ENCODE results near the gene MAST4.

Gene MAST4

DNA sequence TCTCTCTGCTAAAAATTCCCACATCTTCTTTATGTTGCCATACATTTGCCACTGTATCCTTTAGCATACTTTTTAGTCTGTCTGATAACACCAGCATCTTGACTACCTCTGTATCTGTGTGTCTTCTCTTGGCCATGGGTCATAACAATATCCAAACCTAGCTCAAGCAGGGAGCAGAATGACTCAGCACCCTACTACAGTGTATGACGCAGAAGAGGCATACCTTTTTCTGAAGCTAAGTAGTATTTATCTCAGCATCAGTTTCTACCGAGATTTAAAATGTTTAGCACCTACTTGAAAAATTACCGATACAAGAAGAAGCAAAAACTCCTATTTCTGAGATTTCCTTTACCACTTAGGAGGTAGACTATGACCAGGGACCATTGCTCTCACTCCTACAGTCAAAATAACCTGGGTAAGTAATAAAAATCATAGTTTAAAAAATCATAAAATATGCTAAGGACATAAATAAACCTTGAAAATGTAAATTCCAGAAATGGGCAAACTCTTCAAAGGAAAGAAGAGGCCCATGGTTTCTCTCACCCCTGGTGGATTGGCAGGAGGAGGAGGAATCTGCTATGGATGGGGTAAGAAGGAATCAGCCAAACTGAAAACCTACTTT is 286.5 kb downstream of the MAST4 start:
- no peak for DNase-seq

DNA sequence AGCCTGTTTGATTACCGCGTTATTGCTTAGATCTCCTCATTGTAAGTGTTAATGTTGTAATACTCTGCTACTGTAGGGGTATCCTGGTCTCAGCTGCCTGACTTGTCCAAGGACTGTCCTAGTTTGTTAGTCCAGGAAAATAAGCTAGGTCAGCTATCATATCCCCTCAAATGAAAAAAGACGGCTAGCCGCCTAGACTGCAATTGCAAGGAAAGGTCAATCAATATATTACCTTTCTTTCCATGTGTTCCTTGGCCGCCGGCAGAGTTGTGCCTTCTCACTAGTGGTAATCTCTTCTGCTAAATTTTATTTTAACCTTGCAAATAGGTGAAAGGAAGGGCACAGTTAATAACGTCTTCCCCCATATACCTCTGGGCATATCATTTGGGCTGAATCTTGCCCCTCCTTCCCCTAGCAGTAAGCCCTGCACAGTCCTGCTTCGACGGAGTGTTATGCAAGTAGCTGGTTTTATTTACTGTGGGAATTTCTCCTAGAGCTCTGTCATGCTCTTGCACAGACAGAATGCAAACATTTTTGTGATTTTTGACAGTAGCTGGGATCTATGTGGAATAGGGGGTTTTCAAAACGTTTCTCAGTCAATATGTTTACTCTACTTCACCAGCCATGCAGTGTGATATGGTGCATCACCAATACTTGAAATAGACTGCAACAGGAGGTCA is 288.5 kb downstream of the MAST4 start:
- DNase-seq = no peak

DNA sequence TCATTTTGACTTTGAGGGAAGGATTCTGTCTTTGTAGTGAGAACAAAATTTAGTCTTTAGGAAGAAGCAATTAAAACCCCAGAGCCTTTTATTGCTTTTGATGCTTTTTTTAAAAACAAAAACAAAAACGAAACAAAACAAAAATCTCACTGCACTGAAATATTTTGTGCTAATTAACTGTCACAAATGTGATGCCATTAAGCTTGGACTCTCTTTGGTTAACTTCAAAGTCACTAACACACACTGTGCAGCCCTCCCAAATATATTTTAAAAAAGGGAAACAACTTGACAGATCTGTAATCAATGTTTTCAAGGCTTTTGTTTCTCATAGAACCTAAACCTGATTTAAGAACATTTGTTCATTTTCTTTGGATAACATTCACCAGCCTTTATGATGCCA is 290.7 kb downstream of the MAST4 start:
- no peak for DNase-seq

DNA sequence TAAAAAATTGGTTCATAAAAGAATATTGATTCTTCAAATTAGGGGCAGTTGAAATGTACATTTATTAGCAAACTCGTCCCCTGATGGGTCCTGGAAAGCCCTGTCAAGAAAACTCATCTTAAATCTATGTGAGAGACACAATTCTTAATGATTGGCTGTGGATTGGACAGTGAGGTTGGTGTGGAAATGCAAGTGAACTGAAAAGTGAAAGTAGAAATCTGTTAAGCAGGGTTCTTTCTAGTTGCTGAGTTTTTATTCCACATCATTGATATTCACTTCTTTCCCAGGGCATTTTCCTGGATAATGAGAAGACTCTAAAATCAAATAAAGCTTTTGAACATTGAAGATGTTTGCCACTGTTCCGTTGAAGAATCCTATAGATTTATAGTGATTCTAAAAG is 292.4 kb downstream of the MAST4 start:
- no peak for DNase-seq

DNA sequence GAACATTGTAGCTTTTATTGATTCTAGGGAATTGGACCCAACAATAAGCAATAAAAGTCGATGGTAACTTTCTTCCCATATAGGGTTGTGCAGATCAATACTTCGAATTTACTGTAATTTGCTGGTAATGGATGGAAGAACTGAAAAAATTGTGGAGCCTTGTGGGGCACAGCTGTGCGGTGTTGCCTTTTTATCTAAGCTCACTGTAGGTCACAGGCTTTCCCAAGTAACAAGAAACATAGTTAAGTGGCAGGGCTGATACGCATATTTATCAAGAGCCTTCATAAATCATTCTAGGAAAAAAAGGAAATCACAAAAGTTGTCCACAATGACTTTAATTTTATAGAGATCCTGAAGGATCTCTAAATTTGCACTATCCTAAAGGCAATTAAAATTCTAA is 292.9 kb downstream of the MAST4 start:
- no peak for DNase-seq

GRCh38 chr5:66889524-66889923 is 293.3 kb downstream of the MAST4 start:
- no peak for DNase-seq

GRCh38 chr5:66891184-66891925 is 295.2 kb downstream of the MAST4 start:
- DNase-seq = no peak

GRCh38 chr5:66892716-66893115 is 296.5 kb downstream of the MAST4 start:
- no peak for DNase-seq

- DNase-seq = no peak
These were observed 298.5 kb downstream of the MAST4 start for GRCh38 chr5:66894480-66895240.

DNA sequence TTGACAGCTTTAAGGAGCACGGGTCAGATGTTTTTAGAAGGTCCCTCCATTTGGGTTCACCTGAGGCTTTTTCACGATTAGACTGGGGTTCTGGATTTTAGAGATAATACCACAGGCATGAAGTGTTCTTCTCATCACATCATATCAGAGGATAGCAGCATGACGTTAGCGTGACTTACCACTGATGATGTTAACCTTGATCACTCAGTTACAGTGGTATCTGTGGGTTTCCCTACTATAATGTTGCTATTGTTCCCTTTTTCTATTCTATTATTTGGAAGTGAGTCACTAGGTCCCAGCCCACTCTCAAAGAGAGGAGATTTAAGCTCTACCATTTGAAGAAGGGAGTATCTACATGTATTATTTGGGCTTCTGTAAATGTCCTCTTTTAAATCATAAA is 300.0 kb downstream of the MAST4 start:
- no peak for DNase-seq

DNA sequence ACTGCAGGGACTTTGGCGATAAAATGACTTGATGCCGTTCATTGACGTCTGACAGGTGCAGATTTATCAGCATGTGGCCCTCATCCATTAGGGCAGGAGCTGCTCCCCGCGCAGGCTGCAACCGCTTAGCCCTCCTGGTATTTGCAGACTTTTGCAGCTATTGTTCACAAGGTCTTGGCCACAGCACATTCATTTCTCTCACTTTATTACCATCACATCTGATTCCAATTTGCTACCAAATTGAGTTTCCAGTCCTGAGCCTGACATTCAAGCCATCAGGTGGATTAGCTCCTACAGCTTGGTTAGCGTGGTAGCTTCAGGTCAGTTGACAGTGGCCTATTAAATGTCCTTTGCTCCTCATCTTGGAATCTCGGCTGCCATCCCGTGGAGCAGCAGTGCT is 301.2 kb downstream of the MAST4 start:
- no peak for DNase-seq

DNA sequence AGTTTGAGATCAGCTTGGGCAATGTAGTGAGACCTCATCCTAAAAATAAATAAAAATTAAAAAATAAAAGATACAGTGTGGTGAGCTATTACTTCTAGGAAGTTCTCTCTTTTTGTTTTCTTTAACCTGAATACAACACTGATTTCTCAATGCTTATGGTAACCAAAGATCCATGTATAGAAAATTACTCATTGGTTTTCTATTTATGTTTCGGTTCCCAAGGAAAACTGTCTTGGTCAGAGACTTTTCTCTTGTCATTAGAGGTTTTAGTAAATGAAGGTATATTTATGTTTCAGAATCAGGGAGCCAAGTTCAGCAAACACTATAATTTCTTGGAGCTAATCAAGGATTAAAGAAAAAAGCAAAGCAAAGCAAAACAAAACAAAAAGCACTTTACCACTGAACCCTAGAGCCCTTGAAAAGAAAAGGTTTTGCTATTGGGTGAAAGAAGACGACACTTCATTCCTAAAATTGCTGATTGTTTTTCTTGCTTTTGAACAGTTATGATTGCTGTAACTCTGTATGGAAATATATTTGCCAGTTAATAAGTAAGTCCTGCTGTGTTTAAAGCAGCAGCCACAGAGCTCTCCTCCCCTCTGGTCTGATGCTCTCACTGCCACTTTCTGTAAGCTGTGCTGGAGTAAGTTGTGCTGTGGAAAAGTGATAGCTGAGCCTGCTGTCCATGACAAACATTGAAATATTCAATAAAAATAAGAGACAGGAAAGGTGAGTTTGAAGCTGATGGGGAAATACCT is 302.2 kb downstream of the MAST4 start:
- DNase-seq = no peak

GRCh38 chr5:66903218-66903617 is 307.0 kb downstream of the MAST4 start:
- DNase-seq = no peak

DNA sequence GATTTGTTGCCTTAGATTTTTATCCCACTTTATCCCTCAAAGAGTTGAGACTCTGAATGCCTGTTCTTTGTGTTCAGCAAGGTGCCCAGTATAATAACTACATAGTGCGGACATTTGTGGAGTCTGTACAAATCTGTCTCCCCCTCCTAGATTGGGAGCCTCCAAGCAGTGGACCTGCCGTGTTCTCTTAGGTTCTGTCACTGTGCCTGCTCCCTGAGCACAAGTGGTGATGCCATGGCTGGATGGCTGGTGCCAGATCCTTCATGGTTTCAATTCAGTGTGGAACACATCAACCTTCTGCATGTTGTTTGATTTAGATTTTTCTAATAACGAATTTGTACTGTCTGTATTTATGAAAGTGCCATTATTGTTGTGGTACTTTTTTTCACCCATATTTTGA is 307.5 kb downstream of the MAST4 start:
- DNase-seq = no peak

GRCh38 chr5:66904189-66904588 is 308.0 kb downstream of the MAST4 start:
- no peak for DNase-seq

DNA sequence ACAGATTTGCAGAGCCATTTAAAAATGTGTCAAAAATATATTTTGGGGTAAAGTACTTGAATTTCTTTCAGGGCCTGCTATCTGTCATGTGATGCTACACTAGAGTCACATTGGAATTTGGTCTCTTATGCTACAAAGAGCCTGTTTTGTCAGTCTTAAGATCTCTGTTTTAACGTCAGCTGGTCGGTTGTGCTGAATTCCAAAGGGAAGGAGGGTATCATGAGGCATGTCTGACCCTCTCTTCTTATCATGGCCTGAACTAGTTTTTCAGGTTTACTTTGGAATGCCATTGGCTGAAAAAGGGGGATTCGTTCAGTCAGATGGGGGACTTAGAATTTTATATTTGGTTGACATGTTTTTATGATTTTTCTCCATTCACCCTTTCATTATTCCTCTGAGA is 309.8 kb downstream of the MAST4 start:
- DNase-seq = no peak

DNA sequence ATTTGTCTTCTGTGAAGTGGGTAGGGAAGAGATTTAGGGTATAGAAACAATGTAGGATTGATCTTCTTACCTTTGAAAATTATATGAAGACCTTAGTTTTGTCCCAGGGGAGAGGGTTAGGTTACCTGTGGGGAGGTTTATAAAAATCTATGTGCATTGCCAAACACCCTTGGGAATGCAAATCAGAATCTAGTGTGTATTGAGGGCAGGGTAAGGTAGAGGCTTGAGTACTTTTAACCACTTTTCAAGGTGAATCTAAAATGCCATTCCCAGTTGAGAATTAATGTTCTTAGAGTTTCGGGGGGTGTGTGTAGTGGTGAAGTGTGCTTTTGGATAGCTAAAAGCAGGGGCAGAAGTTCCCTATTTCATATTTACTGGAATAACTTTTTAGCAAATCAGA is 312.0 kb downstream of the MAST4 start:
- DNase-seq = no peak

GRCh38 chr5:66909364-66909763 is 313.2 kb downstream of the MAST4 start:
- DNase-seq = no peak

DNA sequence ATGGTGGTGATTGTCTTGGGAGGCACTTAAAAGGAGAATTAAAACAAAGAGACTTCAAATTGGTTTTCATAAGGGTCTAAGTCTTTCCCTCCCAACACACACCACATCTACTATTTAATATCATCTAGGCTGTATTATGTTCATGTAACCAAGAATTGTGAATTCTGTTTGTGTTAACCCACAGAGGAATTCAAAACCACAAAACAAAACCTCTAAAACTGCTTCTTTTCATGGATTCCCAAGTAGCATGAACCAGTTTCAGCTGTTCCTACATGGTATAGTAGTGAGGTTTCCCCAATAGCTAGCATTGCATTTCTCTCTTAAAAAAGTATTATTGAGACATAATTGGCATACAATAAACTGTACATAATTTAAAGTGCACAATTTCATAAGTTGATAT is 316.6 kb downstream of the MAST4 start:
- DNase-seq = no peak

DNA sequence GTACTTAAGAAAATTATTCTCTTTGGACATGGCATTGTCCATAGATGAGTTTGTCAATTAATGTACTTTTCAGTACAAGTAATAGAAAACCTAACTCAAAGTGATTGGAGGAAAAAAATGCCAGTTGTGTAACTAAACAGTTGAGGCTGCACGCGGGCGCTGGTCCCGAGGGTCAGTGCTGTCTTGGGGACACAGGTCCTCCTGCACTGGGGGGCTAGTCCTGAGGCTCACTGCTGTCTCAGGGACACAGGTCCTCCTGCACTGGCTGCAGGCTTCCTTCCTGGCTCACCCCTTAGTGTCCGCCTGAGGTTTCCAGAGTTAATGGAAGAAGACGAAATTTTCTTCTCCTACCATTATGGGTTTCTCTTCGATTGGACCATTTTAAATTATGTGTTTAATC is 319.3 kb downstream of the MAST4 start:
- no peak for DNase-seq

- DNase-seq = no peak
These were observed 326.7 kb downstream of the MAST4 start for GRCh38 chr5:66922881-66923280.

GRCh38 chr5:66923457-66923856 is 327.3 kb downstream of the MAST4 start:
- DNase-seq = no peak

DNA sequence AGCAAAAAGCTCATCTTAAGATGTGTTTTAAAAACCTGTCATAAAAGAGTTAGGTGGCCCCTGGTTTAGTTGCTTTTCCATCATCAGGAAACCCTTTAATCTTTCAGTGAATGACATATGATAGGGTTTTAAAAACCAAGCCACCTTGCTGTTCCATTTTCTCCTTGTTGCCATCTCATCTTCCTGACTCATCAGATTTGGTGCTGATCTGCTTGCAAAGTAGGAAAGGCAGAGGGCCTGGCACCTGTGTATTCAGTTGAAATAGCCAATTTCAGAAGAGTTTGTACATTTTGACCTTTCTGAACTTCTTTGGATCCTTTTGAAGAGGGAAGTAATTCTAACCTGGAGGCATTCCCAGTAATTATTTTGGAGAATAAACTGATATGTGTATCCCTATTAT is 327.7 kb downstream of the MAST4 start:
- DNase-seq = no peak
